Measurements from ENCODE around the gene SYT5. TPM values are rescaled to one million over a fixed set of nuclear protein-coding genes. Genes with fewer than 3 reads are reported as not detected.

Gene SYT5
- total and polyA plus RNA-seq, 9 of the 15 experiments (the other 6 are each of a cell fraction or from before 2014, with no cell fraction given) = 1.3 to 20.9 (median 8.8) TPM

GRCh38 chr19:55173186-55173713, 6.8 kb downstream of the SYT5 start:
- BruUV-seq (replicated peaks) = no TSS peak
- CTCF ChIA-PET (ENCODE audit: low intra/inter-chr PET ratio) = no interaction called here
- Histone ChIP-seq H3K79me2 (ENCODE audit: control insufficient read depth, insufficient read depth, low read length) (no peaks in the 10 kb centered on the region; the same call in 2 of the 3 replicates), H3K4me3 (peak overlapping the region; percentile 60), H3K9me1 (ENCODE audit: control insufficient read depth, insufficient read depth, low read length) (no peaks in the 10 kb centered on the region), H4K20me1 (replicated peaks; ENCODE audit: control insufficient read depth, insufficient read depth, low read length) (no peaks in the 10 kb centered on the region), H3K4me1 (replicated peaks in 1 of 2; ENCODE audit: control insufficient read depth in 2 of 2, insufficient read depth in 2 of 2, low read length in 2 of 2) (peaks cover 25 to 36% of the 10 kb centered on the region in 2 experiments; a peak in 4 of 5 replicates), H3K9ac (ENCODE audit: insufficient read depth in 1 of 2, low read depth in 2 of 2, low read length in 2 of 2) (peak overlapping the region; percentile 50 to 92; a peak in 3 of 4 replicates), H3K9me3 (replicated peaks; ENCODE audit: control insufficient read depth, insufficient read depth, low read depth, low read length) (no peaks in the 10 kb centered on the region), H2AFZ (ENCODE audit: low read depth, low read length) (peak overlapping the region; percentile 95), H3K4me2 (ENCODE audit: insufficient read depth, low read length) (peak overlapping the region; percentile 88), H3K36me3 (ENCODE audit: control insufficient read depth, insufficient read depth, low read length) (no peaks in the 10 kb centered on the region), H3K27ac (ENCODE audit: extremely low read depth, low read depth, low read length) (peak overlapping the region; percentile 64; the same call in 2 of the 3 replicates), H3K27me3 (ENCODE audit: control insufficient read depth in 2 of 2, insufficient read depth in 2 of 2, low read length in 2 of 2) (no peaks in the 10 kb centered on the region)
- POLR2A ChIA-PET = interaction anchor here (0.6 to 1.9 kb wide), 4 partner anchors 12 to 230 kb away, joined by 3 to 5 read pairs (median 4); no protein-coding TSS in a partner anchor
- FAIRE-seq (no peak), DNase-seq (ENCODE audit: extremely low read depth in 1 of 4, low spot score in 3 of 4) (no peak), ATAC-seq (0 out of 3 replicates have a peak, but pooled peaks have one; percentile 0)
- 5% methylated on average over 20 of the region's 32 CpGs for WGBS (ENCODE audit: insufficient coverage, low coverage, missing lambda C conversion rate)
- intact Hi-C loops (cut with micrococcal nuclease) (no loop called here), in situ Hi-C loops (cut with MboI) (loop anchor here (25.0 kb wide), 1 partner anchor 964 kb away; the partner anchor contains the start of gene ZNF444)
- TF ChIP-seq ZNF282 (CRISPR knock-in tag; IDR thresholded peaks at IDR 0.05) (0 out of 2 replicates have a peak, but pooled peaks have one; percentile 33), VEZF1 (CRISPR knock-in tag; IDR thresholded peaks at IDR 0.05) (peak; percentile 5; the same call in 1 of the 2 replicates), KDM5B (IDR thresholded peaks at IDR 0.05; ENCODE audit: insufficient replicate concordance, low read depth, low read length) (peak; percentile 10), KLF1 (tag; IDR thresholded peaks at IDR 0.05) (no peak), HNRNPH1 (optimal IDR thresholded peaks at IDR 0.05; ENCODE audit: low read depth, low read length) (no peak), SRSF1 (IDR thresholded peaks at IDR 0.05; ENCODE audit: low read depth, low read length) (no peak), ZBTB9 (CRISPR knock-in tag; IDR thresholded peaks at IDR 0.05) (0 out of 2 replicates have a peak, but pooled peaks have one; percentile 51), KDM2B (CRISPR knock-in tag; IDR thresholded peaks at IDR 0.05) (no peak), HDGF (IDR thresholded peaks at IDR 0.05) (no peak), SAFB (IDR thresholded peaks at IDR 0.05; ENCODE audit: borderline replicate concordance, low read depth, low read length) (no peak), TSC22D4 (tag; IDR thresholded peaks at IDR 0.05) (no peak), CEBPG (CRISPR knock-in tag; IDR thresholded peaks at IDR 0.05) (no peak), CEBPG (tag; conservative IDR thresholded peaks at IDR 0.05 in 1 of 2, IDR thresholded peaks at IDR 0.05 in 1 of 2) (no peak), SP1 (CRISPR knock-in tag; IDR thresholded peaks at IDR 0.05) (no peak), ZFX (CRISPR knock-in tag; IDR thresholded peaks at IDR 0.05) (peak; percentile 28; the same call in 1 of the 2 replicates), YY1 (IDR thresholded peaks at IDR 0.05; ENCODE audit: borderline replicate concordance in 1 of 3, control insufficient read depth in 1 of 3, extremely low read depth in 1 of 3, insufficient read depth in 3 of 3, insufficient read length in 1 of 3, insufficient replicate concordance in 2 of 3, low read depth in 1 of 3, low read length in 2 of 3) (peak in 1 of 3 experiments; percentile 14), L3MBTL2 (IDR thresholded peaks at IDR 0.05) (0 out of 2 replicates have a peak, but pooled peaks have one; percentile 18), YBX1 (IDR thresholded peaks at IDR 0.05) (no peak)
